Measurements from ENCODE around the gene IMMP2L. TPM values are rescaled to one million over a fixed set of nuclear protein-coding genes. Genes with fewer than 3 reads are reported as not detected.

IMMP2L gene
- total RNA-seq, 1 donor from 2014 or later, result 21.5 TPM

GRCh38 chr7:110960811-110961210 lies 601.5 kb downstream of the IMMP2L start:
- no peak overlapping the region for H3K9ac ChIP-seq
- no peak overlapping the region for H3K4me2 ChIP-seq
- H3K4me3 ChIP-seq, result no peak overlapping the region
- Mint-ChIP-seq H3K4me3 (no peak overlapping the region), H3K36me3 (no peaks in the 10 kb centered on the region), H3K27me3 (ENCODE audit: insufficient read depth, low read depth) (no peaks in the 10 kb centered on the region), H3K27ac (no peak overlapping the region), H3K4me1 (no peaks in the 10 kb centered on the region), H3K9me3 (no peaks in the 10 kb centered on the region)
- no peak overlapping the region for H2AFZ ChIP-seq (replicated peaks)
- no peaks in the 10 kb centered on the region for H3K9me3 ChIP-seq (ENCODE audit: low read depth)
- no peaks in the 10 kb centered on the region for H4K20me1 ChIP-seq (ENCODE audit: low read depth)
- H3K4me1 ChIP-seq, result peaks cover 6% of the 10 kb centered on the region
- no peak overlapping the region for H3K27ac ChIP-seq
- TF ChIP-seq EZH2 (IDR thresholded peaks at IDR 0.05), result no peak
- no peak for TF ChIP-seq CTCF (IDR thresholded peaks at IDR 0.05)
- TF ChIP-seq EZH2phosphoT487 (IDR thresholded peaks at IDR 0.05), result no peak
- no peak for DNase-seq (ENCODE audit: low spot score)
- H3F3A ChIP-seq (ENCODE audit: low read depth), result no peaks in the 10 kb centered on the region
- H3K36me3 ChIP-seq, result no peaks in the 10 kb centered on the region
- H3K79me2 ChIP-seq (ENCODE audit: low read depth), result no peaks in the 10 kb centered on the region
- no peaks in the 10 kb centered on the region for H3K27me3 ChIP-seq

GRCh38 chr7:110948280-110948679 lies 614.0 kb downstream of the IMMP2L start:
- Histone ChIP-seq H3K79me2 (ENCODE audit: low read depth) (no peaks in the 10 kb centered on the region), H3K9me3 (ENCODE audit: low read depth) (no peaks in the 10 kb centered on the region), H3K4me2 (no peak overlapping the region), H3K36me3 (no peaks in the 10 kb centered on the region), H4K20me1 (ENCODE audit: low read depth) (no peaks in the 10 kb centered on the region), H3K4me3 (no peak overlapping the region), H3F3A (ENCODE audit: low read depth) (peaks cover 3% of the 10 kb centered on the region), H3K27me3 (no peaks in the 10 kb centered on the region), H2AFZ (replicated peaks) (no peak overlapping the region), H3K4me1 (peaks cover 17% of the 10 kb centered on the region), H3K27ac (no peak overlapping the region), H3K9ac (no peak overlapping the region)
- TF ChIP-seq EZH2phosphoT487 (IDR thresholded peaks at IDR 0.05), result no peak
- TF ChIP-seq EZH2 (IDR thresholded peaks at IDR 0.05), result no peak
- TF ChIP-seq CTCF (IDR thresholded peaks at IDR 0.05), result no peak
- Mint-ChIP-seq H3K36me3 (no peaks in the 10 kb centered on the region), H3K4me1 (peaks cover 27% of the 10 kb centered on the region), H3K27me3 (ENCODE audit: insufficient read depth, low read depth) (peaks cover 2% of the 10 kb centered on the region), H3K4me3 (no peak overlapping the region), H3K27ac (no peak overlapping the region), H3K9me3 (no peaks in the 10 kb centered on the region)
- DNase-seq (ENCODE audit: low spot score), result no peak

GRCh38 chr7:110947408-110947807 lies 614.9 kb downstream of the IMMP2L start:
- Histone ChIP-seq H3K79me2 (ENCODE audit: low read depth) (no peaks in the 10 kb centered on the region), H3K27ac (no peak overlapping the region), H3K4me1 (peaks cover 17% of the 10 kb centered on the region), H3F3A (ENCODE audit: low read depth) (peaks cover 3% of the 10 kb centered on the region), H3K4me3 (no peak overlapping the region), H3K4me2 (no peak overlapping the region), H4K20me1 (ENCODE audit: low read depth) (no peaks in the 10 kb centered on the region), H3K9me3 (ENCODE audit: low read depth) (no peaks in the 10 kb centered on the region), H3K9ac (no peak overlapping the region), H3K27me3 (no peaks in the 10 kb centered on the region), H3K36me3 (no peaks in the 10 kb centered on the region), H2AFZ (replicated peaks) (no peak overlapping the region)
- H3K9me3 Mint-ChIP-seq, result no peaks in the 10 kb centered on the region
- H3K27me3 Mint-ChIP-seq (ENCODE audit: insufficient read depth, low read depth), result peaks cover 2% of the 10 kb centered on the region
- H3K4me3 Mint-ChIP-seq, result no peak overlapping the region
- no peak for TF ChIP-seq EZH2 (IDR thresholded peaks at IDR 0.05)
- H3K27ac Mint-ChIP-seq, result no peak overlapping the region
- DNase-seq (ENCODE audit: low spot score), result no peak
- H3K36me3 Mint-ChIP-seq, result no peaks in the 10 kb centered on the region
- H3K4me1 Mint-ChIP-seq, result peaks cover 30% of the 10 kb centered on the region

- H3K79me2 ChIP-seq (ENCODE audit: low read depth), result no peaks in the 10 kb centered on the region
- H3F3A ChIP-seq (ENCODE audit: low read depth), result peaks cover 3% of the 10 kb centered on the region
- no peaks in the 10 kb centered on the region for H4K20me1 ChIP-seq (ENCODE audit: low read depth)
- peak; percentile 24 for DNase-seq (ENCODE audit: low spot score)
- Mint-ChIP-seq H3K27me3 (ENCODE audit: insufficient read depth, low read depth) (peaks cover 2% of the 10 kb centered on the region), H3K4me1 (peaks cover 35% of the 10 kb centered on the region), H3K9me3 (no peaks in the 10 kb centered on the region), H3K4me3 (no peak overlapping the region), H3K36me3 (no peaks in the 10 kb centered on the region), H3K27ac (no peak overlapping the region)
- no peaks in the 10 kb centered on the region for H3K9me3 ChIP-seq (ENCODE audit: low read depth)
- peaks cover 17% of the 10 kb centered on the region for H3K4me1 ChIP-seq
- no peaks in the 10 kb centered on the region for H3K36me3 ChIP-seq
- no peak overlapping the region for H3K4me3 ChIP-seq
- H2AFZ ChIP-seq (replicated peaks), result no peak overlapping the region
- H3K4me2 ChIP-seq, result peak overlapping the region; percentile 10
- TF ChIP-seq EZH2 (IDR thresholded peaks at IDR 0.05) (no peak), CTCF (IDR thresholded peaks at IDR 0.05) (no peak), EZH2phosphoT487 (IDR thresholded peaks at IDR 0.05) (no peak)
- no peak overlapping the region for H3K9ac ChIP-seq
- no peaks in the 10 kb centered on the region for H3K27me3 ChIP-seq
- no peak overlapping the region for H3K27ac ChIP-seq
Observed at GRCh38 chr7:110944966-110945644, 617.2 kb downstream of the IMMP2L start.
